ENCODE results near the gene BRSK1. TPM values are rescaled to one million over a fixed set of nuclear protein-coding genes. Genes with fewer than 3 reads are reported as not detected.

The BRSK1 gene
- total and polyA plus RNA-seq, 2 of the 13 experiments (the other 11 are each of a cell fraction or from before 2014, with no cell fraction given), result 0.18 to 1.2 TPM

DNA sequence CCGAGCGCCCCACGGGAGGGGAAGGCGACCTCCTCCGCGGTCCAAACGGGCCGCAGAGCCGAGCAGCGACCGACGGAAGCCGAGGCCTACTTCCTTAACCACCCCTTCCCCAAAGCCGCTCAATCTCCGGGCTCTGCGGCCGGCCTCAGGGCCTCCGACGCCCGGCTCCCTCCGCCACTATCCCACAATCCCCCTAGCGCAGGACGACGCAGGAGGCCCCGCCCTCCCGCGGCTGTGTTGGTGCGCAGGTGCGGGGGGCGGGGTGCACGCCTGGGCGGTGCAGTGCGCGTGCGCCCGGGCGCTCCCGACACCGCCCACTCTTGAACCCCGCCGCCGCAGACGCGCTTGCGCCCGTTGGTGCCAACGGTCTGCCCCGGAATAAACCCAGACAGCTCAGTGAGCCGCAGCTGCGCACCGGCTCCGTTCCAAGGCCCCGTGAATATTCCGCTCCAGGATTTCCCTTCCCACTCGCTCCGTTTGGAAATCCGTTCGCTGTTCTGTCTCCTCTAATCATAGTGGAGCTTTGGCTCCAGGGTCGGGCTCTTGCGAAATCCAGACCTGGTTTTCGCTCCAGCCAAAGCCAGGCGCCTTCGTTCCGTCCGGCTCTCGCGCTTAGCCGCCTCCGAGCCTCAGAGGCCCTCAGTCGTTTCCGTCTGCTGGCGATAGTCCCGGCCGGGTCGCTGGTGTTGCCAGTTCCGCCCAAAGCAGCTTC, 24.8 kb upstream of the BRSK1 start, which contains the start of gene PPP6R1 (continued):
- TF ChIP-seq CSRNP1 (CRISPR knock-in tag; IDR thresholded peaks at IDR 0.05) (peak; percentile 60), ZNF660 (CRISPR knock-in tag; IDR thresholded peaks at IDR 0.05; ENCODE audit: borderline replicate concordance, low read depth) (no peak), SALL2 (CRISPR knock-in tag; IDR thresholded peaks at IDR 0.05) (peak; percentile 70), ZNF354B (CRISPR knock-in tag; IDR thresholded peaks at IDR 0.05) (no peak), PHF5A (CRISPR knock-in tag; IDR thresholded peaks at IDR 0.05; ENCODE audit: low read depth, unreplicated experiment) (peak; percentile 98), GFI1 (CRISPR knock-in tag; IDR thresholded peaks at IDR 0.05; ENCODE audit: borderline replicate concordance) (no peak; the same call in 1 of the 2 replicates), CEBPB (IDR thresholded peaks at IDR 0.05; ENCODE audit: borderline replicate concordance, low read depth, low read length) (peak; percentile 95), SRY (CRISPR knock-in tag; IDR thresholded peaks at IDR 0.05) (peak; percentile 24), RBFOX2 (IDR thresholded peaks at IDR 0.05; ENCODE audit: low read depth, low read length) (peak; percentile 95), ZNF841 (CRISPR knock-in tag; IDR thresholded peaks at IDR 0.05; ENCODE audit: borderline replicate concordance) (no peak), ZBTB38 (CRISPR knock-in tag; IDR thresholded peaks at IDR 0.05) (no peak; the same call in 1 of the 2 replicates), ZNF431 (CRISPR knock-in tag; IDR thresholded peaks at IDR 0.05; ENCODE audit: borderline replicate concordance, low read depth) (peak; percentile 19; the same call in 1 of the 2 replicates), TAF15 (IDR thresholded peaks at IDR 0.05; ENCODE audit: low read depth, low read length, poor library complexity, severe bottlenecking) (peak; percentile 32), AKAP8 (CRISPR knock-in tag; IDR thresholded peaks at IDR 0.05) (0 out of 2 replicates have a peak, but pooled peaks have one; percentile 70), MTF2 (CRISPR knock-in tag; IDR thresholded peaks at IDR 0.05; ENCODE audit: borderline replicate concordance) (peak; percentile 91; the same call in 1 of the 2 replicates), ZBTB39 (CRISPR knock-in tag; IDR thresholded peaks at IDR 0.05) (no peak), ZBTB43 (CRISPR knock-in tag; conservative IDR thresholded peaks at IDR 0.05) (no peak; the same call in 1 of the 2 replicates), IKZF1 (IDR thresholded peaks at IDR 0.05) (no peak), RBAK (CRISPR knock-in tag; IDR thresholded peaks at IDR 0.05) (no peak)
